ENCODE measurements around the gene CDK6. TPM values are rescaled to one million over a fixed set of nuclear protein-coding genes. Genes with fewer than 3 reads are reported as not detected.

Gene CDK6
- total RNA-seq, 4 donors from 2014 or later = 43.6 to 85.1 (median 63.3) TPM

DNA sequence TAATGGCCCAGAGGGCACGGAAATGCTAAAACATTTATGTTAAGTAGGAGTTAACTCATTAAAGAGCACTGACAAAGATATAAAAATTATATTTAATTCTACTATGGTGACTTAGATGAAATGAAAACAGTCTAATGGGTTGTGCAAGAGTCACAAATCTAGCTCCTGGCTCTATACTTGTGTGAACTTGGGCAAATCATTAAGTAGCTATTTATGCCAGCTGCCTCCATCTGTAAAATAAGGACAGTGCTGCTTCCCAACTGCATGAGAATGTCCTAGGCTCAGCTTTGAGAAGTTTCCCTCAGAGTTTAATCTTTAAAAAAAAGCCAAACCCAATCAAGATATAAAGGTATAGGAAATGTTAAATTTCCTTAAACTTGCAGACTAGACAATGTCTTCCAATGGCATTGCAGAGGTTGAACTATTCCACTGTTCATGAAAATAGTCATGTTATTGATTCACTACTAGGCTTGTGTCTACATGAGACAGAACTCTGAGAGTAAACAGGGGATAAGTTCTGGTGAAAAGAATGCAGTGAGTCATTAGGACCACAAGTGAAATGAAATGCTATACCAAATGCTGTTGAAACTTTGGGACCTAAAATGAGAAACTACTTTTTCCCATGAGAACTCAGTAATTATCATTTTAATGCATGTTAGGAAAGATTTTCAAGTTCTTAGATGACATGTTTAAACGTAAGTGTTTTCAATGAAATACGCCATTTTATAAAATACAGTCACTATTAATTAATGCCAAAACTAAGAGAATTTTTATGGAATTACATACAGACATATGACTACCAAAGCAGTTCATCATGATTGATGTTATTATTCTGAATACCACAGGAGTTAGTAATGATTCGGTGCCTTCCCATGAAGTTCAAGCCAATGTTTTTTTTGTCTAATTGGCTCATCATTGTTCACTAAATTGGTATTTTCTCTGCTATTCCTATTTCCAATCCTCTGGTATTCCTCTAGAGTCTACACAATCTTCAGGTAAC is 84.2 kb downstream of the CDK6 start:
- DNase-seq (ENCODE audit: low spot score in 2 of 2) = no peak
- H3K4me3 ChIP-seq (ENCODE audit: low read depth, poor library complexity, severe bottlenecking) = no peak overlapping the region
- intact Hi-C loops (cut with DNase I; ENCODE audit: low total_unique reads) = no loop called here
- TF ChIP-seq, protein P1, sequence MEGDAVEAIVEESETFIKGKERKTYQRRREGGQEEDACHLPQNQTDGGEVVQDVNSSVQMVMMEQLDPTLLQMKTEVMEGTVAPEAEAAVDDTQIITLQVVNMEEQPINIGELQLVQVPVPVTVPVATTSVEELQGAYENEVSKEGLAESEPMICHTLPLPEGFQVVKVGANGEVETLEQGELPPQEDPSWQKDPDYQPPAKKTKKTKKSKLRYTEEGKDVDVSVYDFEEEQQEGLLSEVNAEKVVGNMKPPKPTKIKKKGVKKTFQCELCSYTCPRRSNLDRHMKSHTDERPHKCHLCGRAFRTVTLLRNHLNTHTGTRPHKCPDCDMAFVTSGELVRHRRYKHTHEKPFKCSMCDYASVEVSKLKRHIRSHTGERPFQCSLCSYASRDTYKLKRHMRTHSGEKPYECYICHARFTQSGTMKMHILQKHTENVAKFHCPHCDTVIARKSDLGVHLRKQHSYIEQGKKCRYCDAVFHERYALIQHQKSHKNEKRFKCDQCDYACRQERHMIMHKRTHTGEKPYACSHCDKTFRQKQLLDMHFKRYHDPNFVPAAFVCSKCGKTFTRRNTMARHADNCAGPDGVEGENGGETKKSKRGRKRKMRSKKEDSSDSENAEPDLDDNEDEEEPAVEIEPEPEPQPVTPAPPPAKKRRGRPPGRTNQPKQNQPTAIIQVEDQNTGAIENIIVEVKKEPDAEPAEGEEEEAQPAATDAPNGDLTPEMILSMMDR (IDR thresholded peaks at IDR 0.05) = no peak
- no peak for TF ChIP-seq POLR2A (IDR thresholded peaks at IDR 0.05)
- 41 to 43% methylated on average over 4 of the region's 4 CpGs for WGBS, 2 donors

DNA sequence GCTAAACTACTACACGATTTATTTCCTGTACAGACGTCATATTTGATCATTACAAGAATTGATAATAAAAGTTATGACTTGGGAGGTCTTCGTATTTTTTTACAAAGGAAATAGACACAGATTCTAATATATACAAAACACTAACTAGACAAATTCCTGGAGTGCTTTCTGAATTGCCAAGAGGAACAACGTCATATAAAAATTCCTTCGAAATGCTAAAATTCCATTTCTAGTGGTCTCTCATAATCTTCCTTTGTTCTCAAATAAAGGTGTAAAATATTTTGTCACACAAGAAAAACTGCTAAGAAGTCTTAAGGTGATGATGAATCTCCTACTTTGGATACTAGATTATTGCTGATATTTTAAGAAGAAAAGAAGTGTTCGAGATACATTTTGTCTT is 85.4 kb downstream of the CDK6 start:
- no peak for DNase-seq (ENCODE audit: low spot score in 2 of 2)
- intact Hi-C loops (cut with DNase I; ENCODE audit: low total_unique reads) = no loop called here
- TF ChIP-seq POLR2A (IDR thresholded peaks at IDR 0.05) = no peak
- TF ChIP-seq, protein P1 (IDR thresholded peaks at IDR 0.05) = no peak
- 93 to 94% methylated on average over 6 of the region's 6 CpGs for WGBS, 2 donors
- no peak overlapping the region for H3K4me3 ChIP-seq (ENCODE audit: low read depth, poor library complexity, severe bottlenecking)

DNA sequence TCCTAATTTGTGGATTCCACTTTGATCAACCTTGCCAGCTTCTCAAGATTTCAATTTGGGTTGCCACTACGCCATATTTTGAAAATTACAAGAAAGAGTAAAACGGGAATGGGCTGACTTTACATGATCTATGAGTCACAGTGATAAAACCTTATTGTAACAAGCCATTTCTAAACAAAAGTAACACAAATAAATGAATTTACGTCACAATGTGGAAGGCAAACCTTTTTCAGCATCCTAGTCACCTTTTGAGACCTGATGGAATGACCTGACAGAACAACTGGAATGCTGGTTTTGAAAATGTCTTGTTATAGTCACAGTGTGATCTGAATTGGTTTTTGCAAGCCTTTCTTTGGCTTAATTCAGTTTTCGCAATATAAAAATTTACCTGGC is 85.9 kb downstream of the CDK6 start:
- WGBS, 2 donors = 91 to 93% methylated on average over 4 of the region's 4 CpGs
- intact Hi-C loops (cut with DNase I; ENCODE audit: low total_unique reads) = no loop called here
- no peak for TF ChIP-seq POLR2A (IDR thresholded peaks at IDR 0.05)
- TF ChIP-seq, protein P1 (IDR thresholded peaks at IDR 0.05) = no peak
- DNase-seq (ENCODE audit: low spot score in 2 of 2) = no peak
- H3K4me3 ChIP-seq (ENCODE audit: low read depth, poor library complexity, severe bottlenecking) = no peak overlapping the region

DNA sequence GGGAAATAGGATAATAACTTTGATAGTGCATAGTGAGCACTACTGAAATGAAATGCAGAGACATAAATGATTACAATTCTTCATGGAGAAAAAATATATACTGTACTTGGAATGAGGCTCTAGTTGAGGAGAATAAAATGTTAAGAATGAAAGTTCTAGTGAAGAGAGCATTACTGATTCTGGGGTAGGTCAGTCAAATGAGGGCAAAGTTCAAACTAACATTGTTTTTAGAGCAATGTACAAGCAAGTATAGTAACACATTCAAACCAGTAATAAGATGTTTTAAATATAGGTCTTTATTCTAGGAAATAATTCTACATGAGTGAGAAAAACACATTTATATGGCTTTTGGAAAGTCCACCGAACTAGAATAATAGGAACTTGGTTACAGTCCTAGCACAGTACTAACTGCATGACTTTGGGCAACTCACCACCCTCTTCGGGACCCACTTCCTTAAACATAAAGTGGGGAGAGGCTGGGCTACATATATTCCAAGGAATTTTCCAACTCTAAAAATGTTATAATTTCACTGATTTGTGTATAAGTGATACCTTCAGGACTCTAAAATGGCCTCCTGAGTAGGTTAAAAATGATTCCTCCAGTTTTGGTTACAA is 86.4 kb downstream of the CDK6 start:
- WGBS, 2 donors = 77 to 89% methylated on average over 2 of the region's 2 CpGs
- DNase-seq (ENCODE audit: low spot score in 2 of 2) = no peak
- intact Hi-C loops (cut with DNase I; ENCODE audit: low total_unique reads) = no loop called here
- no peak overlapping the region for H3K4me3 ChIP-seq (ENCODE audit: low read depth, poor library complexity, severe bottlenecking)
- TF ChIP-seq, protein P1 (IDR thresholded peaks at IDR 0.05) = no peak
- TF ChIP-seq POLR2A (IDR thresholded peaks at IDR 0.05) = no peak

- DNase-seq (ENCODE audit: low spot score in 2 of 2) = no peak
- intact Hi-C loops (cut with DNase I; ENCODE audit: low total_unique reads) = no loop called here
- no peak overlapping the region for H3K4me3 ChIP-seq (ENCODE audit: low read depth, poor library complexity, severe bottlenecking)
- TF ChIP-seq, protein P1 (IDR thresholded peaks at IDR 0.05) = no peak
- TF ChIP-seq POLR2A (IDR thresholded peaks at IDR 0.05) = no peak
Observed at GRCh38 chr7:92749327-92749755, 87.0 kb downstream of the CDK6 start.

Measured in lower leg skin (tissue), 4 donors.